ENCODE data around the gene SNORC.

- TF ChIP-seq CTCF (IDR thresholded peaks at IDR 0.05; ENCODE audit: low read depth, low read length, missing input control) (no peak), REST (IDR thresholded peaks at IDR 0.05) (no peak), RXRA (IDR thresholded peaks at IDR 0.05) (no peak), FOXA2 (IDR thresholded peaks at IDR 0.05) (no peak), ATF3 (IDR thresholded peaks at IDR 0.05) (no peak), MAX (IDR thresholded peaks at IDR 0.05) (no peak), JUND (IDR thresholded peaks at IDR 0.05) (no peak), YY1 (IDR thresholded peaks at IDR 0.05) (no peak), TAF1 (conservative IDR thresholded peaks at IDR 0.05) (no peak), ZBTB33 (IDR thresholded peaks at IDR 0.05) (no peak)
Observed at GRCh38 chr2:232831496-232831895, 38.6 kb upstream of the SNORC start.

Measured in liver (tissue), 3 donors.